Cerebellar nuclear complex (tissue), 1 donor: ENCODE results near the gene C19orf25.
"Not testable (repeated sequence)": the region's sequence is repeated elsewhere in the genome, so short reads cannot be mapped to it uniquely, and the experiment has no call there.

Experiments used
- DNase-seq, 2 experiments: peaks; one replicate each; lab custom pipeline; 2025; lab: John Stamatoyannopoulos, UW

Gene C19orf25

GRCh38 chr19:1449467-1450442 is 29.3 kb downstream of the C19orf25 start, which contains the start of gene APC2:
Gene APC2 (plus strand): TSS chr19:1450121. CDS start chr19:1453002, 2,881 bp downstream.
- peak in 1 of 2 experiments; percentile 60 for DNase-seq

GRCh38 chr19:1447944-1448343 is 31.1 kb downstream of the C19orf25 start:
- DNase-seq, result no peak

GRCh38 chr19:1447504-1447903 is 31.5 kb downstream of the C19orf25 start:
- no peak for DNase-seq

- no peak for DNase-seq
Measured at GRCh38 chr19:1446713-1447481, 32.1 kb downstream of the C19orf25 start.

- DNase-seq, result no peak
Measured at GRCh38 chr19:1445932-1446712, 32.9 kb downstream of the C19orf25 start.

GRCh38 chr19:1445185-1445931 is 33.7 kb downstream of the C19orf25 start:
- DNase-seq, result no peak

GRCh38 chr19:1441677-1442438 is 37.2 kb downstream of the C19orf25 start:
- no peak for DNase-seq

GRCh38 chr19:1441022-1441426 is 38.0 kb downstream of the C19orf25 start:
- DNase-seq, result no peak

- DNase-seq, result no peak
Measured at GRCh38 chr19:1440418-1440801, 38.6 kb downstream of the C19orf25 start.

- not testable (repeated sequence) for DNase-seq
Measured at GRCh38 chr19:1439525-1440417, 39.2 kb downstream of the C19orf25 start.

GRCh38 chr19:1438933-1439354 is 40.1 kb downstream of the C19orf25 start:
- DNase-seq, result no peak

GRCh38 chr19:1438035-1438932 is 40.7 kb downstream of the C19orf25 start, which contains the start of gene RPS15:
Gene RPS15 (plus strand): TSS chr19:1438396. CDS start chr19:1438426, 30 bp downstream.
- peak in 1 of 2 experiments; percentile 72 for DNase-seq

- no peak for DNase-seq
Measured at GRCh38 chr19:1437609-1438008, 41.4 kb downstream of the C19orf25 start.

GRCh38 chr19:1435378-1435989 is 43.5 kb downstream of the C19orf25 start:
- DNase-seq, result no peak

GRCh38 chr19:1434577-1435060 is 44.4 kb downstream of the C19orf25 start:
- no peak for DNase-seq

GRCh38 chr19:1434040-1434366 is 45.0 kb downstream of the C19orf25 start:
- DNase-seq, result no peak
